ENCODE data around the gene FICD.

The FICD gene

DNA sequence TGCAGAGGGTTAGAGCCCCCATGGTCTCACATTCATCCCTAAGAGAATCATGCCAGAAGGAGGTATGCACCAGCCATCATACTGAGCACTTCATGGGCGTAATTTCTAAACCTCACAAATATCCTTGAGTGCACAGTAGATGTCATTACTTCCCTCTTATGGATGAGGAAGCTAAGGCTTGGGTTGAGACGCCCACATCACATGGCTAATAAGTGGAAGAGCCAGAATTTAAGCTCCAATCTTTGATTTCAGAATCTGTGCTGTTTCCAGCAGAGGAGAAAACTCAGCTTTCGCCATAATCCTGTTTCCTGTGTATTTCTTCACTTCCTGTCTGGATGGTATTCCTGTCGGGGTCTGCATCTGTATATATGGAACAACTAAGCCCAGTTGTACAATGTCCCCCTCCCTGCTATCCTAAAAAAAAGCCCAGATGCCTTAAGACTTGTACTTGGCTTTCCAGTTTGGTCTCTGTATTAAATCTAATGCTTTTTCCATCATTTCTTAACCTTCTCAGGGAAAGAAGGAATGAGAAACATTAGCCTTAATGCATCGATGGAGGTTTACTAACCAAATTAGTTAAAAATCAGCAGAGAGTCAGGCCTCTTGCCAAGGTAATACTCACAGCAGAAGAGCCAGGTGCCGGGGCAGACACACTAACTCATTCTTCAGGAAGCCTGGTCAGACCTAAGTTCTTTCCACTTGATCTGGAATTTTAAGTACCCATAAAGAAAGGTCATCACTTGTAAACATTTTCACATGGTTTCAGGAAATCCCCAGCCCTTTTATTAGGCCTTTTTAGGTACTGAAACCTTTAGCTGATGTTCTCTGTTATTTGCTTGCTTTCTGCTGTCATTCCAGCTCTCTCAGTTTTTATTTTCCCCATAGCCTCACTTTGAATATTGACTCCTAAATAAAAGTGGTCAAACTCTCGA is 52.6 kb downstream of the FICD start:
- DNase-seq (ENCODE audit: low spot score): no peak

DNA sequence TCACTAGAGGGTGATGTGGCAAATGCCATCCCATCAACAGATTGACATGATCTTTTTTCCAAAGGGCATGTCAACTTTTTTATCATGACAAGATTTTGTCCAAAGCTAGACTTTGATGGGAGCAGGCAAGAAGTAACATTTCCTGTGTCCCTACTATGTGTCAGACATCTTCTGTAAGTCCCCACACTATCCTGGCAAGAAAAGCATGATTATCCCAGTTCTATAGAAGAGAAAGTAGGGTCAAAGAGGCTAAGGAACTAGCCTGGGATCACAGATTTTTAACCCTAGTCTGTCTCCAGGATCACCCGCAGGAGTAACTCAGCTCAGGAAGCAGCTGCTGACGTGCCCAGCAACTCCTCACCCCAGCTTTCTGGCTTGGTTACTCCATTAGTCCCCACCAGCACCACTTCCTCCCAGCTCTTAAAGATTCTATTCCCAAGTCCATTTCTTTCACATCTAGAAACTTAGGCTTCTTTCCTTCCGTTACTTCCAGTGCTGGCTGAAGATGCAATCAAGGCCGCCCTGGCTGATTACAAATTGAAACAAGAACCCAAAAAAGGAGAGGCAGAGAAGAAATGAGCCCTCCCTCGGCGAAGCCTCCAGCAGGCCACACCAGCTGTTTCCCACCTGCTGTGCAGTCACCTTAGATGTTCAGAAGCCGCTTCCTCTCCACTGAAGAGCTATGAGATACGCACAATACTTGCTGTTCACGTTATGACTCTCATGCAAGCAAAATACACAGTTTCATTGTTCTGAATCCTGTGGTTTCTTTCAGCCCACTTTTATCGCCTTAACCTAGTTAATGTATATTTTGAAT is 53.5 kb downstream of the FICD start:
- DNase-seq (ENCODE audit: low spot score): no peak
